GM23338 (cell line): ENCODE measurements around the gene SUCLG2. TPM values are rescaled to one million over a fixed set of nuclear protein-coding genes. Genes with fewer than 3 reads are reported as not detected.

Experiments used
- ATAC-seq: fragments of 200-7000 bp; cut with Tn5 transposase; 3 replicates; pipeline ENCODE4 v1.9.1; 2020
- DNase-seq: peaks from one replicate; pipeline ENCODE4 v3.0.0-alpha.2; 2015; ENCODE audit warnings: low spot score
- H2AFZ ChIP-seq: fragments of 200-600 bp; sonication (generic); 2 replicates; pipeline ENCODE4 v1.8.0; 2016; ENCODE audit warnings: antibody characterized with exemption, mild to moderate bottlenecking, moderate library complexity
- H3F3A ChIP-seq: fragments of 200-600 bp; sonication (generic); replicated peaks from 2 replicates; pipeline ENCODE4 v1.8.0; 2017; ENCODE audit warnings: antibody characterized with exemption, mixed run types, low read depth
- H3K27ac ChIP-seq: fragments of 200-600 bp; sonication (generic); 2 replicates; pipeline ENCODE4 v1.6.1; 2016; ENCODE audit warnings: low read depth
- H3K27me3 ChIP-seq: fragments of 200-600 bp; sonication (generic); 2 replicates; pipeline ENCODE4 v1.8.0; 2016; ENCODE audit warnings: mild to moderate bottlenecking, mixed run types, moderate library complexity; ENCODE audit not compliant: insufficient read depth
- H3K36me3 ChIP-seq: fragments of 200-600 bp; sonication (generic); 2 replicates; pipeline ENCODE4 v1.8.0; 2016; ENCODE audit warnings: mild to moderate bottlenecking; ENCODE audit not compliant: insufficient read depth
- H3K4me1 ChIP-seq: fragments of 200-600 bp; sonication (generic); 2 replicates; pipeline ENCODE4 v1.8.0; 2016; ENCODE audit warnings: mild to moderate bottlenecking, moderate library complexity; ENCODE audit not compliant: insufficient read depth
- H3K4me2 ChIP-seq: fragments of 200-600 bp; sonication (generic); 2 replicates; pipeline ENCODE4 v1.7.1; 2017; ENCODE audit warnings: mixed run types
- H3K4me3 ChIP-seq: fragments of 200-600 bp; sonication (generic); 2 replicates; pipeline ENCODE4 v1.6.1; 2016; ENCODE audit warnings: mixed run types
- H3K79me2 ChIP-seq: fragments of 200-600 bp; sonication (generic); replicated peaks from 2 replicates; pipeline ENCODE4 v1.8.0; 2017; ENCODE audit warnings: mild to moderate bottlenecking; ENCODE audit not compliant: insufficient read depth
- H3K9me2 ChIP-seq: fragments of 200-600 bp; sonication (generic); 2 replicates; pipeline ENCODE4 v1.8.0; 2017; ENCODE audit not compliant: insufficient read depth
- H4K20me1 ChIP-seq: fragments of 200-600 bp; sonication (generic); replicated peaks from 2 replicates; pipeline ENCODE4 v1.8.0; 2017; ENCODE audit warnings: mild to moderate bottlenecking; ENCODE audit not compliant: insufficient read depth
- H3K27ac Mint-ChIP-seq: 2 replicates; pipeline ENCODE4 v1.8.0; 2020; ENCODE audit warnings: inconsistent platforms, mild to moderate bottlenecking, moderate library complexity, mixed read lengths
- H3K27me3 Mint-ChIP-seq: 3 replicates; pipeline ENCODE4 v1.8.0; 2022; ENCODE audit warnings: low read depth, mild to moderate bottlenecking, moderate library complexity, mixed read lengths, inconsistent platforms; ENCODE audit not compliant: insufficient read depth, poor library complexity
- H3K36me3 Mint-ChIP-seq: 3 replicates; pipeline ENCODE4 v1.8.0; 2021; ENCODE audit warnings: low read depth, mild to moderate bottlenecking, inconsistent platforms, moderate library complexity, mixed read lengths
- H3K4me1 Mint-ChIP-seq: 3 replicates; pipeline ENCODE4 v1.8.0; 2020; ENCODE audit warnings: mild to moderate bottlenecking, inconsistent platforms, mixed read lengths
- H3K4me3 Mint-ChIP-seq: 3 replicates; pipeline ENCODE4 v1.8.0; 2021; ENCODE audit warnings: moderate library complexity, mild to moderate bottlenecking, inconsistent platforms, mixed read lengths
- H3K9me3 Mint-ChIP-seq: 3 replicates; pipeline ENCODE4 v1.8.0; 2020; ENCODE audit warnings: moderate library complexity, mild to moderate bottlenecking, inconsistent platforms, mixed read lengths
- CREB1 ChIP-seq: fragments of 250-450 bp; sonication (Bioruptor Pico); IDR thresholded peaks from 2 replicates; pipeline ENCODE4 v1.5.0; 2020; ENCODE audit warnings: low read depth, mild to moderate bottlenecking, moderate library complexity
- CTCF ChIP-seq, 2 experiments: fragments of 200-600 bp in 1 of 2; sonication (generic) in 1 of 2; conservative IDR thresholded peaks; 2 replicates each; pipeline versions ENCODE4 v1.5.1 to v1.6.1; 2016 to 2017; ENCODE audit warnings: antibody characterized with exemption in 2 of 2, low read depth in 2 of 2, mild to moderate bottlenecking in 2 of 2, moderate library complexity in 1 of 2
- ETS1 ChIP-seq: IDR thresholded peaks from 2 replicates; pipeline ENCODE4 v1.6.1; 2016; ENCODE audit warnings: antibody characterized with exemption
- EZH2 ChIP-seq: fragments of 200-600 bp; sonication (generic); IDR thresholded peaks from one replicate; pipeline ENCODE4 v1.8.0; 2017; ENCODE audit warnings: antibody characterized with exemption, mild to moderate bottlenecking, low read depth; ENCODE audit not compliant: unreplicated experiment
- EZH2phosphoT487 ChIP-seq: fragments of 200-600 bp; sonication (generic); IDR thresholded peaks from one replicate; pipeline ENCODE4 v1.8.1; 2018; ENCODE audit warnings: antibody characterized with exemption; ENCODE audit not compliant: unreplicated experiment
- JUNB ChIP-seq: IDR thresholded peaks from one replicate; pipeline ENCODE4 v1.6.1; 2016; ENCODE audit warnings: antibody characterized with exemption; ENCODE audit not compliant: unreplicated experiment
- NANOG ChIP-seq: IDR thresholded peaks from 2 replicates; pipeline ENCODE4 v1.6.1; 2016; ENCODE audit warnings: antibody characterized with exemption, borderline replicate concordance
- POLR2AphosphoS5 ChIP-seq: IDR thresholded peaks from 2 replicates; pipeline ENCODE4 v1.6.1; 2016; ENCODE audit warnings: antibody characterized with exemption, low read depth
- REST ChIP-seq: IDR thresholded peaks from one replicate; pipeline ENCODE4 v1.6.1; 2018; ENCODE audit warnings: antibody characterized with exemption; ENCODE audit not compliant: unreplicated experiment
- STAT1 ChIP-seq: IDR thresholded peaks from one replicate; pipeline ENCODE4 v1.6.1; 2016; ENCODE audit warnings: antibody characterized with exemption; ENCODE audit not compliant: unreplicated experiment
- ZNF114 ChIP-seq: fragments of 250-450 bp; sonication (Bioruptor Pico); IDR thresholded peaks from 2 replicates; pipeline ENCODE4 v1.5.0; 2020; ENCODE audit warnings: mild to moderate bottlenecking, moderate library complexity
- ZNF331 ChIP-seq: fragments of 250-450 bp; sonication (Bioruptor Pico); IDR thresholded peaks from 2 replicates; pipeline ENCODE4 v1.5.0; 2020; ENCODE audit warnings: low read depth, mild to moderate bottlenecking, moderate library complexity
- ZNF462 ChIP-seq: fragments of 250-450 bp; sonication (Bioruptor Pico); IDR thresholded peaks from 2 replicates; pipeline ENCODE4 v1.5.0; 2020; ENCODE audit warnings: mild to moderate bottlenecking, moderate library complexity
- polyA plus RNA-seq: library from polyadenylated mRNA; unstranded; fragments of >200 nt; fragmentation: Nextera tagmentation; extraction: Ambion mirVana; gene quantifications from 2 replicates; pipeline ENCODE4 v1.2.1, GENCODE V29; 2016
- total RNA-seq: library from RNA; depleted of rRNA; stranded (reverse); fragments of >200 nt; shearing (Covaris generic); gene quantifications from 2 replicates; pipeline ENCODE4 v1.2.3, GENCODE V29; 2014

The SUCLG2 gene
- total and polyA plus RNA-seq, 2 experiments from 2014 or later: 29.3 to 39.0 TPM

- Mint-ChIP-seq H3K9me3 (no peaks in the 10 kb centered on the region), H3K36me3 (peaks cover 24% of the 10 kb centered on the region), H3K27ac (no peak overlapping the region), H3K4me1 (peaks cover 14% of the 10 kb centered on the region), H3K27me3 (no peaks in the 10 kb centered on the region), H3K4me3 (no peak overlapping the region)
- Histone ChIP-seq H3K4me1 (no peaks in the 10 kb centered on the region), H4K20me1 (no peaks in the 10 kb centered on the region; the same call in 1 of the 2 replicates), H3F3A (no peaks in the 10 kb centered on the region), H2AFZ (no peak overlapping the region), H3K4me3 (no peak overlapping the region), H3K9me2 (no peaks in the 10 kb centered on the region), H3K27ac (no peak overlapping the region), H3K79me2 (no peaks in the 10 kb centered on the region), H3K27me3 (no peaks in the 10 kb centered on the region), H3K36me3 (no peaks in the 10 kb centered on the region), H3K4me2 (no peak overlapping the region)
- no peak for DNase-seq
- TF ChIP-seq EZH2 (no peak), POLR2AphosphoS5 (no peak), ZNF331 (no peak), STAT1 (no peak), CREB1 (CRISPR knock-in tag) (no peak), CTCF (conservative IDR thresholded peaks at IDR 0.05; ENCODE audit: low read depth in 2 of 2) (no peak), ZNF114 (CRISPR knock-in tag) (no peak), JUNB (no peak), EZH2phosphoT487 (no peak), NANOG (no peak), REST (no peak), ZNF462 (CRISPR knock-in tag) (no peak), ETS1 (no peak)
- ATAC-seq: no peak
Measured at GRCh38 chr3:67609709-67610108, 44.7 kb downstream of the SUCLG2 start.
